ENCODE results near the gene ZP1.

Gene ZP1

GRCh38 chr11:60845338-60845737 lies 22.0 kb upstream of the ZP1 start:
- Histone ChIP-seq H3K27ac (ENCODE audit: low read length) (no peak overlapping the region), H3K36me3 (ENCODE audit: control insufficient read depth in 2 of 2, insufficient read depth in 2 of 2, low read length in 2 of 2) (peaks cover under 1 to 23% of the 10 kb centered on the region in 2 donors), H3K27me3 (ENCODE audit: control insufficient read depth in 1 of 2, insufficient read depth in 2 of 2, low read length in 2 of 2) (no peaks in the 10 kb centered on the region), H3K4me3 (ENCODE audit: low read length in 2 of 2) (no peak overlapping the region), H3K9me3 (ENCODE audit: control insufficient read depth in 2 of 2, low read length in 2 of 2) (no peaks in the 10 kb centered on the region), H3K4me1 (ENCODE audit: control insufficient read depth, insufficient read depth, low read length) (peaks cover 35% of the 10 kb centered on the region), H3K9ac (ENCODE audit: low read length in 2 of 2) (peak overlapping the region in 1 of 2 donors; percentile 29)

- Histone ChIP-seq H3K36me3 (ENCODE audit: control insufficient read depth in 2 of 2, insufficient read depth in 2 of 2, low read length in 2 of 2) (peaks cover 8 to 38% of the 10 kb centered on the region in 2 donors), H3K9me3 (ENCODE audit: control insufficient read depth in 2 of 2, low read length in 2 of 2) (no peaks in the 10 kb centered on the region), H3K4me1 (ENCODE audit: control insufficient read depth, insufficient read depth, low read length) (peaks cover 20% of the 10 kb centered on the region), H3K27ac (ENCODE audit: low read length) (no peak overlapping the region), H3K27me3 (ENCODE audit: control insufficient read depth in 1 of 2, insufficient read depth in 2 of 2, low read length in 2 of 2) (no peaks in the 10 kb centered on the region), H3K9ac (ENCODE audit: low read length in 2 of 2) (no peak overlapping the region), H3K4me3 (ENCODE audit: low read length in 2 of 2) (no peak overlapping the region)
These were observed 20.1 kb upstream of the ZP1 start for GRCh38 chr11:60847281-60847680.

GRCh38 chr11:60847896-60848295 lies 19.4 kb upstream of the ZP1 start:
- peaks cover 8 to 38% of the 10 kb centered on the region in 2 donors for H3K36me3 ChIP-seq (ENCODE audit: control insufficient read depth in 2 of 2, insufficient read depth in 2 of 2, low read length in 2 of 2)
- no peak overlapping the region for H3K27ac ChIP-seq (ENCODE audit: low read length)
- no peak overlapping the region for H3K9ac ChIP-seq (ENCODE audit: low read length in 2 of 2)

GRCh38 chr11:60848714-60849151 lies 18.6 kb upstream of the ZP1 start:
- Histone ChIP-seq H3K9ac (ENCODE audit: low read length in 2 of 2) (no peak overlapping the region), H3K27ac (ENCODE audit: low read length) (no peak overlapping the region), H3K36me3 (ENCODE audit: control insufficient read depth in 2 of 2, insufficient read depth in 2 of 2, low read length in 2 of 2) (peaks cover 8 to 38% of the 10 kb centered on the region in 2 donors), H3K4me1 (ENCODE audit: control insufficient read depth, insufficient read depth, low read length) (peaks cover 13% of the 10 kb centered on the region), H3K27me3 (ENCODE audit: control insufficient read depth in 1 of 2, insufficient read depth in 2 of 2, low read length in 2 of 2) (no peaks in the 10 kb centered on the region), H3K9me3 (ENCODE audit: control insufficient read depth in 2 of 2, low read length in 2 of 2) (no peaks in the 10 kb centered on the region), H3K4me3 (ENCODE audit: low read length in 2 of 2) (no peak overlapping the region)

More at GRCh38 chr11:60847896-60848295, 19.4 kb upstream of the ZP1 start:
- peaks cover 19% of the 10 kb centered on the region for H3K4me1 ChIP-seq (ENCODE audit: control insufficient read depth, insufficient read depth, low read length)
- H3K9me3 ChIP-seq (ENCODE audit: control insufficient read depth in 2 of 2, low read length in 2 of 2), result no peaks in the 10 kb centered on the region
- H3K27me3 ChIP-seq (ENCODE audit: control insufficient read depth in 1 of 2, insufficient read depth in 2 of 2, low read length in 2 of 2), result no peaks in the 10 kb centered on the region
- no peak overlapping the region for H3K4me3 ChIP-seq (ENCODE audit: low read length in 2 of 2)

GRCh38 chr11:60849641-60850520 lies 17.5 kb upstream of the ZP1 start:
- Histone ChIP-seq H3K4me1 (ENCODE audit: control insufficient read depth, insufficient read depth, low read length) (peaks cover 5% of the 10 kb centered on the region), H3K27ac (ENCODE audit: low read length) (no peak overlapping the region), H3K9ac (ENCODE audit: low read length in 2 of 2) (no peak overlapping the region), H3K36me3 (ENCODE audit: control insufficient read depth in 2 of 2, insufficient read depth in 2 of 2, low read length in 2 of 2) (peaks cover 8 to 38% of the 10 kb centered on the region in 2 donors), H3K27me3 (ENCODE audit: control insufficient read depth in 1 of 2, insufficient read depth in 2 of 2, low read length in 2 of 2) (peaks cover 0 to 2% of the 10 kb centered on the region in 2 donors), H3K4me3 (ENCODE audit: low read length in 2 of 2) (no peak overlapping the region), H3K9me3 (ENCODE audit: control insufficient read depth in 2 of 2, low read length in 2 of 2) (no peaks in the 10 kb centered on the region)

GRCh38 chr11:60851327-60852104 lies 15.8 kb upstream of the ZP1 start:
- no peak overlapping the region for H3K27ac ChIP-seq (ENCODE audit: low read length)
- H3K27me3 ChIP-seq (ENCODE audit: control insufficient read depth in 1 of 2, insufficient read depth in 2 of 2, low read length in 2 of 2), result peaks cover 2% of the 10 kb centered on the region in 2 donors
- H3K4me1 ChIP-seq (ENCODE audit: control insufficient read depth, insufficient read depth, low read length), result peaks cover 8% of the 10 kb centered on the region
- no peak overlapping the region for H3K4me3 ChIP-seq (ENCODE audit: low read length in 2 of 2)
- peaks cover 8 to 38% of the 10 kb centered on the region in 2 donors for H3K36me3 ChIP-seq (ENCODE audit: control insufficient read depth in 2 of 2, insufficient read depth in 2 of 2, low read length in 2 of 2)
- H3K9me3 ChIP-seq (ENCODE audit: control insufficient read depth in 2 of 2, low read length in 2 of 2), result no peaks in the 10 kb centered on the region
- H3K9ac ChIP-seq (ENCODE audit: low read length in 2 of 2), result no peak overlapping the region

GRCh38 chr11:60852117-60852981 lies 15.0 kb upstream of the ZP1 start:
- Histone ChIP-seq H3K9me3 (ENCODE audit: control insufficient read depth in 2 of 2, low read length in 2 of 2) (no peaks in the 10 kb centered on the region), H3K27ac (ENCODE audit: low read length) (no peak overlapping the region), H3K36me3 (ENCODE audit: control insufficient read depth in 2 of 2, insufficient read depth in 2 of 2, low read length in 2 of 2) (peaks cover 8 to 38% of the 10 kb centered on the region in 2 donors), H3K9ac (ENCODE audit: low read length in 2 of 2) (no peak overlapping the region), H3K4me1 (ENCODE audit: control insufficient read depth, insufficient read depth, low read length) (peaks cover 8% of the 10 kb centered on the region), H3K4me3 (ENCODE audit: low read length in 2 of 2) (no peak overlapping the region), H3K27me3 (ENCODE audit: control insufficient read depth in 1 of 2, insufficient read depth in 2 of 2, low read length in 2 of 2) (peaks cover 2 to 4% of the 10 kb centered on the region in 2 donors)

- H3K36me3 ChIP-seq (ENCODE audit: control insufficient read depth in 2 of 2, insufficient read depth in 2 of 2, low read length in 2 of 2), result peaks cover 8 to 32% of the 10 kb centered on the region in 2 donors
These were observed 14.1 kb upstream of the ZP1 start for GRCh38 chr11:60852982-60853950.

GRCh38 chr11:60854140-60854846 lies 13.0 kb upstream of the ZP1 start:
- Histone ChIP-seq H3K4me3 (ENCODE audit: low read length in 2 of 2) (no peak overlapping the region), H3K9ac (ENCODE audit: low read length in 2 of 2) (no peak overlapping the region), H3K27me3 (ENCODE audit: control insufficient read depth in 1 of 2, insufficient read depth in 2 of 2, low read length in 2 of 2) (peaks cover 2 to 4% of the 10 kb centered on the region in 2 donors), H3K36me3 (ENCODE audit: control insufficient read depth in 2 of 2, insufficient read depth in 2 of 2, low read length in 2 of 2) (peaks cover 8 to 24% of the 10 kb centered on the region in 2 donors), H3K9me3 (ENCODE audit: control insufficient read depth in 2 of 2, low read length in 2 of 2) (no peaks in the 10 kb centered on the region), H3K4me1 (ENCODE audit: control insufficient read depth, insufficient read depth, low read length) (peaks cover 8% of the 10 kb centered on the region), H3K27ac (ENCODE audit: low read length) (no peak overlapping the region)

More at GRCh38 chr11:60852982-60853950, 14.1 kb upstream of the ZP1 start:
- Histone ChIP-seq H3K4me1 (ENCODE audit: control insufficient read depth, insufficient read depth, low read length) (peaks cover 8% of the 10 kb centered on the region), H3K9me3 (ENCODE audit: control insufficient read depth in 2 of 2, low read length in 2 of 2) (no peaks in the 10 kb centered on the region), H3K27ac (ENCODE audit: low read length) (no peak overlapping the region), H3K9ac (ENCODE audit: low read length in 2 of 2) (no peak overlapping the region), H3K27me3 (ENCODE audit: control insufficient read depth in 1 of 2, insufficient read depth in 2 of 2, low read length in 2 of 2) (peaks cover 2 to 4% of the 10 kb centered on the region in 2 donors), H3K4me3 (ENCODE audit: low read length in 2 of 2) (no peak overlapping the region)
